Activated CD8-positive, alpha-beta memory T cell treated with anti-CD3 and anti-CD28 coated beads, Interleukin-2, amount 50 U/mL, for 4 hours (primary cell): ENCODE results near the gene POLR2H.

Experiments used
- DNase-seq: peaks from one replicate; pipeline ENCODE4 v3.0.0-alpha.2; 2020

Gene POLR2H

DNA sequence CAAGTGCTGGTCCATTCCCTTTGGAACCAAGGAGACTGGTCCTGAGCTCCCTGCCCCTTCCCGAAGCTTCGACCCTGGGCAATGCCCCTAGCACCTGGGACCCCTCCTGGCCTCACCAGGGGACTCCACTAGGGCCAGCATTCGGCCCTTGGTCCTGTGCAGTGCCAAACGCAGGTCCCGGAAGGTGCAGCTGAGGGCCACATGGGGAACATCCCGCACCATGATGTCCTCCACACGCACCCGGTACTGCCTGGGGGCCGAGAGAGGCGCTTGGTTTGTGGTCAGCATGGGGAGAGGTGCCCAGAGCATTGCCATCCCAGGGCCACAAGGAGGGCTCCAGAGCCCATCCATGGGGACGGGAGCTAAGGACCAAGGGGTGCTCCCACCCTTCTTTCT is 8.0 kb upstream of the POLR2H start:
- DNase-seq: no peak

DNA sequence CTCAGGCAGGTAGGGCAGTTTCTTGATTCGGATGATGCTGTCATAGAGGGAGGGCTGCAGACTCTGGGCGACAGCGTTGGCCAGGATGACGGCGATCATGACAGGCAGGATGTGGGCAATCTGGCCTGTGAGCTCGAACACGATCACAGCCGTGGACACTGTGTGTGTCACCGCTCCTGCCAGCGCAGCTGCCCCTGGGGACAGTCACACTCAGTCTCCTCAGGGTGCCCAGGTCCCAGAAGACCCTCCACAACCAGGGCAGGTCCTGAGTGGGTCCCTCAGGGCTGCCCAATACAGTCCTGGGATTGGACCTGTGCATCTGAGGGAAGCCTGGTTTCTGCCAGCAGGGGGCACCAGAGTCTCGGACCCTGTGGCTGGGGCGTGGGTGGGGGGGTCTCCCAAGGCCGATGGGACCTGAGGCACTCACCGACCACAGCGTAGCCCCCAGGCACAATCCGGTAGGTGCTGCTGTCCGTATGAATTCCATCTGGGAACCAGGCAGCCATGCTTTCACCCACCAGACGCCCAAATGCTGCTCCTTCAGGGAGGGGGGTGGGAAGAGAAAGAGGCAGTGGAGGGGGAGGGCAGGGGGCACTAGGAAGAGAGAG is 7.3 kb upstream of the POLR2H start:
- peak; percentile 73 for DNase-seq

DNA sequence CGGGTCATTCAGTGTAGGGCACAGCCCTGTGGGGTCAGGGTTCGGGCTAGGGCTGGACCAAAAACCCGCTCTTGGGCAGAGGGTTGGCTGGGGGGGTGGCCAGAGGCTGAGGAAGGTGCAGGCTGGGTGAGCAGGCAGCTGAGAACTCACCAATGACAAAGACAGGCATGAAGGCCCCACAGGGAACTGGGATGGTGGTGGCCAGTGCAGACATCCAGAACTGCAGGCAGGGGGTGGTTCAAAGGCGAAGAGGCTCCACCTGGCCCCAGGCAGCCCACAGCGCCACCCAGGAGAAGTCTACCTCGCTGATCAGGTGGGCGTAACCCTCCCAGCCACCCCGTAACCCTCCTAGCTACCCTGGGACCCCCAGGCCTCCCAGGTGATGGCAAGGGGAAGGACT is 6.8 kb upstream of the POLR2H start:
- no peak for DNase-seq

DNA sequence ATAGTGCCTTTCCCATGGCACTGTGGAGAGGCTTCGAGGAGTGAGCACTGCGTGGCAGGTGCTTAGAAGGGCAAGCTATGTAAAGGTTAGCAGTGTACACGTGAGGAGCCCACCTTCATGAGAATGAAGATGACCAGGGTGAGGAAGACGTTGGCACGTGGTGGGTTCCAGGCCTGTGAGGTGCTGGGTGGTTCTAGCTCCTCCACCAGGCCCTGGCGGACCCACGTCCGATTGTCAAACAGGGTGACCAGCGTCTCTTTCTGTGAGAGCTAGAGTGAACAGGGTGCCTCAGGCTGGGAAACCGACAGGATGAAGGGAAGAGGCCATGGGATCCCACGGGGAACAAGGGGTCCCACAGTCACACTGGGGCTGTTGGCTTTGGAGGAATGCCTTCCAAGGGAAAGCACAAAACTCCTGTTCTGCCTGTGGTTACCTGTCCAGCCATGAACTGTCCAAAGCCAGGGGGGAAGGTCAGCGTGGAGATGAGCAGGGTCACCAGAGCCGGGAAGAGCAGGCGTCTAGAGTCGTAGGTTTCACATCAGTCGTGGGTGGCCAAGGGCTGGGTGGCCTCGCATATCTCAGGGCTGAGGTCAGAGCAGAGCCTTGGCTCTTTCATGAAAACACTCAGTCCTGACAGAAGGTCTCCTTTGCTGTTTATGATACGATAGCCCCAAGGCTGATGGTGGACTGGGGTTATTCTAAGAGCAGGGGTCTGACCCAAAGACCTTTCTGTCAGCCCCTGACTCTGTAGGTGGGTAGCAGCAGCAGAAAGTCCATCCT is 6.1 kb upstream of the POLR2H start:
- no peak for DNase-seq

DNA sequence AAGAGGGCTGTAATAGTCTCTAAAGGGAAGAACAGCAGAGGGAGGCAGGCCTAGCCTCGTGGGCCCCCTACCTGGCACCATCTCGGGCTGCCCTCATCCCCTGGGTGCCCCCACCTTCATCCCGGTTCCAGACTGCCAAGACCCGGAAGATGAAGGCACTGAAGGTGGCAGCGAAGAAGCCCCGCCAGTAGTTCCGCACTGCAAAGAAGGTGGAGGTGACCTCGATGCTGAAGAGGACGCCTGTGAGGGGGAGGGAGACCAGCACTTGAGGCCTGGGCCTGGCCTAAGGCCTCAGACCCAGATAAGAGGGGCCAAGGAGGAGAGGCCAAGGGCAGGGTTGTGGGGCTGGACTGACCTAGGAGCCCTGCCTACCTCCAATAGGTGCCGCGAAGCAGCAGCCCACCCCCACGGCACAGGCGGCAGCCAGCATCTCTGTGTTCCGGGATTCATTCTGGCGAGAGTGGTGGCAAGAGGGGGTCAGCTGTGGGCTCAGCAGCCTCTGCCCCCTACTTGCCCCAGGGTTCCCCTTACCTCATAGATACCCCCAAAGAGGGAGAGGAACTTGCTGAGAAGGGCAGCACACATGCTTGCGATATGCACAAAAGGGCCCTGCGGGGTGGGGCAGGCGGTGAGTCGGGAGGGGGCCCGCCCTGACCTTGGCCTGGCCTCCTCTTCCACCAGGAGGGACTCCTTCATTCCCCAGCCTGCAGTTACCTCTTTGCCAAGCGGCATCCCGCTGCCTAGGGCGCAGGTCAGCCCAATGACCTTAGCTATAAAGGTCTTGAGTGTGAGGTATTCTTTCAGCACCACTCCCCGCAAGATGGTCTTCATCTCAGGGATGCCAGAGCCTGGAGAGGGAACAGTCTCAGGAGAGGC is 4.0 kb upstream of the POLR2H start:
- DNase-seq: no peak

DNA sequence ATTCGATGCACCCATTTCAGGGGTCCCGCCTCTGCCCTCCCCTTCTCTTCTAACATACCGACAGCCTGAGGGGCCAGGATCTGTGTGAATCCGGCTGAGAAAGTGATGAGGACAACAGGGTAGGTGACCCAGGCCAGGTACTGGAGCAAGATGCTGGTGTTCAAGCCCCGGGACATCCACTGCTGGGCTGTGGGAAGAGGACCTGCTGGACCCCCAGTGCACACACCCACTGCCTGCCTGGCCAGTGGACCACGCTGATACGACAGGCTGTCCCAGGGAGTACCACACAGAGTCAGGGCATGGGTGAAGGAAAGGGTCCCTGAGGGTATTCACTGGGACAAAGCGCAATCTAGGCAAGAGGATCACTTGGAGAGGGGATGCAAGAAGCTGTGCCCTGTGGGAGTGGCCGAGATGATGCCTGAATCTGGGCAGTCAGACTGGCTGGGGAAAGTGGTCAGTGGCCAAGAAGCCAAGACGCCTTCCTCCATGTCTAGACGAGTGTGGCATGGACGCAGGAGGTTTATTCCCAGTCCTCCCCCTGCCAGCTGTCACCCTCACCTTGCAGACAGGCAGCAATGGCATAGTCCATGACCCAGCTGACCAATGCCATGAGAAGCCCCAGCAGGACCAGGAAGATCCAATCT is 3.3 kb upstream of the POLR2H start:
- no peak for DNase-seq

DNA sequence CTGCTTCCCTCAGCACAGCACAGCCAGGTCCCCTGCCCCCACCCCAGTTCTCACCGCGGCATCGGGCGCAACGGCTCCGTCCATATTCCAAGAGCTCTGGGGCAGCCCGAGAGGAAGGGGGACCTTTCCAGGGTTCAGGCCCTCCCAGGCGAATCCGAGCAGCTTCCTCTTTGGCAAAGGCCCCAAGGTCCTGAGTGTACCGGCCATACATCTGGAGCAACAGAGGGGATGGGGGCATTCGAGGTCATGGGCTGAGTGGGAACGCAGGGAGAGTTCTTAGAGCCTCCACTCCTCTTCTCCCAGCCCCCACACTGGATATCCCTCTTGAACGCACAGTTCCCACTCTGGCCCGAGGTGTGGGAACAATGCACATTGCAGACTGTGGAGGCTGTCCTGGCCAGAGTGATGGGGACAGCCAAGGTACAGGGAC is 2.6 kb upstream of the POLR2H start:
- no peak for DNase-seq

DNA sequence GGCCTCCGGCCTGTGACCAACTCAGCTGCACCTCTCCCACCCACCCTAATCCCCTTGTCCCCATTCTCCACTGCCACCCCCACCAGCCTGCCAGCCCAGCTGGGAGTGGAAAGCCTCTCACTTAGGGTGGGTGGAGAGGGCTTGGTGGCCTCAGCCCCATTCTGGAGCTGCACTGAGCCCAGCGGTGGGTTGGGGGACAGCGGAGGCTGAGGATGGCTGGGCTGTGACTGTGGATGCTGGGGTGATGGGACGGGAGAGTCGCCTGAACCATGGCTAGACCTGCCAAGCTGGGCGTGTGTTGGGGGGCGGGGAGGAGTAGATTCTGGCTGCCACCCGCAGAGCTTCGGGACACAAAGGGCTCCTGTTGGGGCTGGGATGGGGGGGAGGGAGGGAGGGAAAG is 1.9 kb upstream of the POLR2H start:
- no peak for DNase-seq

DNA sequence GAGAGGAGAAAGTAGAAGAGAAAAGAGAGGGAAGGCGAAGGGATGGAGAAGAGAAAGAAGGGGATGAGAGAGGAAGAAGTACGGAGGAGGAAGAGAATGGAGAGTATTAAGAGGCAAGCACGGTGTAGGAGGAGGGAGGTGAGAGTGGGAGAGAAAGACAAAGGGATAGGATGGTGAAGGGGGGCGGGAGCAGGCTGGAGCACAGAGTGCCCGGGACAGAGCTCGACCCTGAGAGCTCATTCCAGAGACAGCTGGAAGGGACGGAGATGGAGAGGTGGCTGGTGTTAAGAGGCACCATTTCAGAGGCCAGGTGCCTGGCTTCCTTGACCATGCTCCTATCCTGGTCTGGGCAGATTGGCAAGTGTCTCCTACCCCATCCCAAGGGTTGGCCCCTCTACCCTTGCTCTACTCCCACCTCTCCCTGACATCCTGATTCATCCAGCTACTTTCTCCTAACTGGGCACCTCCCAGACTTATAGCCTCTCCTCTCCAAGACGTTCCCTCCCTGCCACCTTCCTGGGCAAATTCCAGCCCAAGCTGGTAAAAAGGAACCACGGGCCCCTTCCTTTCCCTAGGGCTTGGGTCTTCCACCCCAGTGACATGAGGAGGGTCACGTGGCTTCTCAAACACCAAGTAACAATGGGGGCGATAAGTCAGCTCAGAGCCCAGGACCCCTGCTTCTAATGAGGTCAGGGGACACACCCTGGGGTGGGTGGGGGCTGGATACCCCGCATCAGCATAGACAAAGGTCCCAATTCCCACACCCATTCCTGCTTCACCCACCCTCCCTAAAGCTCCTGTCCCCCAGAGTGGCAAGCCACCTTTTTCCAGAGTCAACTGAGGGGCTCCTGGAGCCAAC is 1.2 kb upstream of the POLR2H start:
- no peak for DNase-seq

DNA sequence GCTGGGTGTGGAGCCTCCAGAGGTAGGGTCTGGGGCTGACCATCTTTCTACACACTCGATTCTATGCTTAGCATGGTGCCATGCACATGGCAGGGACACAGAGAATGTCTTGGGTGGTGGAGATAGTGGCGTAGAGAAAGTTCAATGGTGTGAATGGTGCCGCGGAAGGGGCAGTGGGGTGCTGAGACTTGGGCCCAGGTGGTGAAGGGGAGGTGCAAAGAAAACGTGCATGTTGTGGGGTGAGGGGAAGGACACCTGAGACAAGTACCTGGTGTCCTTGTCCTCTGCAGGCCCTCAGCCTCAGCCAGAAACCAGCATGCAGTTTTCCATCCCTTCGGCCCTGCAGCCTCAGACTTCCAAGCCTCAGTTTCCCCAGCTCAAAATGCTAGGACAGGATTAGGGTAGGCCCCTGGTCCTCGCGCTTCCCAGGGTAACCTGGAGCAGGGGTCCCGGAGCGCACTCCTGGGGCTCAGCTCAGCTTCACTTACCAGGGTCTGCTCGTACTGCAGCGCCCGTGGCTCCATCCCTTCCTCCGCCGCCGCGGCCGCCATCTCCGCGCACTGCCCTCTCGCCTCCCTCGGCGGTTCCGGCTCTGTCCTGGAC is 480 bp upstream of the POLR2H start:
- no peak for DNase-seq

DNA sequence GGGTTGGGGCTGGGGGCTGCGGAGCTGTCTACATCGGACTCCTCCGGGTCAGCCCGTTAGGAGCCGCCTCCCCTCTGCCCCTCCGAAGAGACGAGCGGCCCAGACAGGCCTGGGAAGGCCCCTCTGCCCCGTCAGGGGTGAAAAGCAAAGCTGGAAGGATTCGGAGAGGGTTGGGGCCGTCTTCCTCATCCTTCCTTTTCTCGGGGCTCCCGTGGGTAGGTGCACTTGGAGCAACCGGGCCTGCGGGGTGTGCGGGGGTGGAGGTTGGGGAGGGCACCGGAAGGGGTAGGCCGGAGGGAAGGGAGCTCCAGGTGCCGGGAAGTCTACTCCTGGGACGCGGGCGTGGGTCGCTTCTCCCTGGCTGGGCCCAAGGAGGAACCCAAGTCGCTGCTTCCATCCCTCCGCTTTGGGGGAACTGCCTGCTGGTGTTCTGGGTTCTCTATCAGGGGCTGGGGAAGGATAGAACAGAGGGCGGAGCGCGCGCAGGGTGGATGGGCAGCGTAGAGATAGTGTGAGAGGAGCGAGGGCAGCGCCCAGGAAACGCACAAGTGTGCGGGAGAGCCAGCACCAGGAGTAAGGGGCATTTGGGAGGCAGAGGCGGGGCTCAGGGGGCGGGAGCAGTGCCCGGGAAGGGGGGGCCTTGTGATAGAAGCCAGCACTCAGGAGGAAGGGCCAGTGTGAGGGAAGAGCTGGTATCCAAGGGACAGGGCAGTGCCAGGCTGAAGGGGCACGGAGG is 590 bp downstream of the POLR2H start:
- peak; percentile 36 for DNase-seq

DNA sequence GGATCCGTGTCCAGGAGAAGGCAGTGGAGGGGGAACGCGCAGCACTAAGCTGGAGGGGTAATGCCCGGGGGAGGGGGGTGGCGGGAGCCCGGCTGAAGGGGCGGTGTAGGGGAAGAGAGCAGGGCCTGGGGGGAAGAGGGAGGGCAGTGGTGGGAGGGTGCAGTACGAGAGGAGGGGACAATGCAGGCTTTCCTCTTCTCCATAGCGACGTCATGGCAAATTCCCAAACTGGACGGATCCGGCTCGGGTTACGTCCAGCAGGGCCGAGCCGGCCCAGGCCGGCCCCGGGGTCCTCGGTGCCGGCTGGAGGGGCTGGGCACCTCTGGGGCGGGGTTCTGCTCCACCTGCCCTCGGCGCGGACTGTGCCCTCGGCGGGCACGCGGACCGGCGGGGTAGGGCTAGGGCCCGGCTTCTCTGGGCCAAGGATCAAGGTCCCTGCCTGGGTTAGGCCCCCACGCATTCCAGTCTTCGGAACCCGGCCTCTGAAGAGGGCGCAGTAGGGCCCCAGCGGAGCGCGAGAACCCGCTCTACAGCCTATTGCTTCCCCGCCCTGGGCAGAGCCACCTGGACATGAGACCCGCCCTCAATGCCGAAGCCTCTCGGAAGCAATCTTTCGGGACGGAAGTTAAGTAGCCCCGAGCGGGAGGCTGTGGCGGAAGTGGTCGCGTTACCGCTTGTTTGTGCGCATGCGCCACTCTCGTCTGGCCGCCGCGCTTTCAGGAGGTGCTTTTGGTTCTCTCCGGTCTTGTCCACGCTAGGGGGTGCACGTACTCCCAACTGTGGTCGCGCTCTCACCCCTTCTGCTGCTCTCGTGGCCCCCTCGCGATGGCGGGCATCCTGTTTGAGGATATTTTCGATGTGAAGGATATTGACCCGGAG is 1.4 kb downstream of the POLR2H start:
- peak; percentile 93 for DNase-seq

DNA sequence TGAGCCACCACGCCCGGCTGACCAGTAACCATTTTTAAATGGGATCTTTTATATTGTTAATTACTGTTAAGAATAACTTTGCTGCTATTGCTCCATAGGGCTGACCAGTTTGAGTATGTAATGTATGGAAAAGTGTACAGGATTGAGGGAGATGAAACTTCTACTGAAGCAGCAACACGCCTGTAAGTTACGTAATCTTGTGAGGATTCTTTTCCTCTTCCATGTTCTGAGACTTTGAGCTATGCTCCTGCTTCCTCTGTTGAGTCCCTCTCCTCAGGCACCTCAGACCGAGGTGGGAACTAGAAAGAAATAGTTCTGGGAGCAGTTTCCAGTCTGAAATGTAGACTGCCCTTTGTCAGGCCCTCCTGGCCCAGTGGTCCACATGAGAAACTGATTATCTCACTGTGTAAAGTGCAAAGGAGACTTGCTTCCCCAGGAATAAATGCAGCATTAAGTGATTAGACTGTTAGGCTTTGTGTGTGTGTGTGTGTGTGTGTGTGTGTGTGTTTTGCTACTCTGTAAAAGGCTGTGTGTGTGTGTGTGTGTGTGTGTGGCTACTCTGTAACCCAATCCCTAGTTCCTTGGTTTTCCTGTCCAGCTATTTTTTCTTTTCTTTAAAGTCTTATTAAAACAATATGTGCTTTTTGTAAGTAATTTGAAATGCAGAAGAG is 5.2 kb downstream of the POLR2H start:
- no peak for DNase-seq

DNA sequence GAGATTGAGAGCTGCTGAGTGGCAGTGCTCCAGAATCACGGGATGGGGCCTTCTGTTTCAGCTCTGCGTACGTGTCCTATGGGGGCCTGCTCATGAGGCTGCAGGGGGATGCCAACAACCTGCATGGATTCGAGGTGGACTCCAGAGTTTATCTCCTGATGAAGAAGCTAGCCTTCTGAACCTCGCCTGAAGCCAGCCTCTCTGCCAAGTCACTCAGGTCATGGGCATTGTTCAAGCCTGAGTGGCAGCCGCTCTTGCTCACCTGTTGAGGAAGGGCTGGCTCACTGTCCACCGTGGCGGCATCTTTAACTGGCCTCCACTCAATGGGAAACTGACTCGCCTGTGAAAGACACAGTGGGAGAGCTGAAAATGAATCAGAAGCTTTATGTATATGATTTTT is 6.6 kb downstream of the POLR2H start:
- no peak for DNase-seq

DNA sequence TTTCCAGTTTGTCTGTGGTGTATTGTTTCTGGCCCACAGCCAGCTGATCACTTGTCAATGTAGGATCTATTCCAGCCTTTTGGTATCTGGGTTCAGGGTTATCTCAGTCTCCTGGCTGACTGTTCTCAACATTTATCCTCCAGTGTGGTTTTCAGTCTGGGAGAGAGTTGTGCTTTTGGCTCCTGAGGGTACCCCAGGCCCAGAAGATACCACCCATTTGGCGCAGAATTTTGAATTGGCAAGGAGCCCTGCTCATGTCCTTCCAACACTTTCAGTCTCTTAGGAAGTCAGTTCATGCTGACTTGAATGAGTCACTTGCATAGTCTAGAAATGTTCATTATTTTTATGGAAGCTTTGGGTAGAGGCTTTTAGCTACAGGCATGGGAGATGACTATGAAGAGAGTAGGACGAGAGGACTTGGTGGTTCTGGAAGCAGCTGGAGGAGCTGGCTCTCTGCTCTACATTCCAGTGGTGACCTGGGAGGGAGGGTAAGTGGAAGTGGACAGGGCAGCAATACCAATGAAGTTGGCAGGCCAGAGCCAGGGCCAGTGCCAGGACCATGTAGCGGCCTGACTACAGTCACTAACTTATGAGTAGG is 7.2 kb downstream of the POLR2H start:
- DNase-seq: no peak

DNA sequence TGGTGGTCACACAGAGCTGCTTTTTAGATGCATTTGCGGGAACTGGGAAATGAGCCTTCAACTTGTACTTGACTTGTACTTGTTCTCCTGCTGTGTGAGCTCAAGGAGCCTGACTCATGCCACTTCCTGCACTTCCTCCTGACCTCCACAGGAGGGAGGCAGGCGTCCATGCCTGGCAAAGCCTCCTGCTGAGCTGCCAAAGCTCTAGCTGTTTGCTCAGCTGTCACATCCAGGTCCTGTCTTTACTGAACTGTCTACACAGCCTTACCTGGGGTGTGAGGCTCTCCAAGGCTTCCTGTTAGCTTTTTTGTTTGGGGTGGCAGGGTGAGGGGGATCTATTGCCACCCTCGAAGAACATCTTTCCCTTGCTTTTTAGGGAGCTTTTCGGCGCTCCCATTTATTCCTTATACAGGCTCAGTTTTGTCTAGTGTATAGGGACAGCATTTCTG is 10.1 kb downstream of the POLR2H start:
- DNase-seq: peak; percentile 56

DNA sequence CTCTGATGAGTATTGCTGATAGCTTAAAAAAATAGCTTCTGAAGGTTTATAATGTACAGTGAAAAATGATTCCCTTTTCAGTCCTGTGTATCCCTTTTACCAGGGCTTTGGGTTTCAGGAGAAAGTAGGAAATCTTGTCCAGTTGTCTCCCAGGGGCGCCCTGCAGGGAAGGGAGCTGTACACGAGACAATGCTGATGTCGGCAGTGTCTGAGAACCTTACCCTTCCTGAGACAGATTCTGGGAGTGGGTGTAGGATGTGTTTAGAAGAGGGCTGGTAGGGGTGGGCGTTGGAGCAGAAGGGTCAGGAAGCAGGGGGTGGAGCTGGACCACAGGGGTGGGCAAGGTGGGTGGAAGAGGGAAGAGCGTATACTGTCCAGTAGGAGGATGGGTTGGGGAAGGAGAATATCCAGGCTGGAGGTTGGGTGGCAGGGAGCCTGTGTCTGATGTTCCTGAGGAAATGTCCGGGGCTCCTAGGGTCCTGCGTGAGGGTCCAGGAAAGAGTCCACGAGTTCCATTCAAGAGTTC is 10.8 kb downstream of the POLR2H start:
- no peak for DNase-seq

DNA sequence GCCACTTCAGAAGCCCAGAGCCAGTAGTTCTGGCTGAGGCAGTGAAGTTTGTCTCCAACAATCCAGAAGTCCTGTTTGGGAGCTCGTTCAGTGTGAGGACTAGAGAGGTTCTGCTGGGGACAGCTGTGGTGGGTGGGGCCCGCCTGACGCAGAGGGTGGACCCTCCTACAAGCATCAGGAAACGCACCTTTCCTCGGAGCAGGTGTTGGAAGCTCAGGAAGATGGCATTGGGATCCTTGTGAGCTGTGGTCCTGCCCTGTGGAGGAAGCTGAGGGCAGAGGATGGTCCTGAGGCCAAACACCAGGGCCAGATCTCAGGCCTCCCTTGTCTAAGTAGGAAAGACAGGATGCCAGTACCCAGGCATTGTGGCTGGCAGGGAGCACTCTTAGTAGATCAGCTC is 11.4 kb downstream of the POLR2H start:
- no peak for DNase-seq

DNA sequence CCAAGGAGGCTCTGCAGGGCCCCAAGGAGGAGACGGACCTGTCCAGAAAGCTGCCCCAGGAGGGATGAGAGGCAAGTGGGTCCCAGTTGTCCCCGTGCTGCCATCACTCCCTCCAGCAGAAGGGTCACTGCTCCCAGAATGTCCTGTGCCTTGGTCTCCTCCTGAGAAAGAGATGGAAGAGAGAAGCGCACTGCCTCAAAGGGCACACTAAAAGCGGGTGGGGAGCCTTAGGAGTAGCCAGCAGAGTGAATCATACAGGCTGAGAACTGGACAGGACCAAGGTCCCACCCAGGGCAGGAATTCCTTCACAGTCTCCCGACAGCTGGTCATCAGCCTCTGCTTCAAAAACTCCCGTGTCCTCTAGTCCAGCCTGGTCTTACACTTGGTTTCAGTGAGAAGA is 11.9 kb downstream of the POLR2H start:
- DNase-seq: no peak
